Measurements from ENCODE around the gene SFTPB.

DNA sequence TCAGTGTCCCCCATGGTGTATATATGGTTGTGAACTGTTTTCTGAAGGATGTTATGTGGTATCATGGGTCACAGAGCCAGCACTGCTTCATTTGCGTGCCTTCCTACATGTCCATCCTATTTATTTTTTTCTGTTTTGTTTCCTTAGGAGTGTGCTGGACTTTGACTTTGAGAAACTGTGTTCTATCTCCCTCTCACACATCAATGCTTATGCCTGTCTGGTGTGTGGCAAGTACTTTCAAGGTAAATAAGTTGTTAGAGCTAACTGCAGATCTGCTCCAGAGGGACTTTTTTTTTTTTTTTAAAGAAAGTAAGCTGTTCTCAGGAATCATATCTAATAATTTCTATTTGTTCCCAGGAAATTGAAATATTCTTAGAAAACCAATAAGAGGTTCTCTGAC lies 46.7 kb downstream of the SFTPB start:
- TF ChIP-seq POLR2A (IDR thresholded peaks at IDR 0.05) = no peak
- TF ChIP-seq, protein P1, sequence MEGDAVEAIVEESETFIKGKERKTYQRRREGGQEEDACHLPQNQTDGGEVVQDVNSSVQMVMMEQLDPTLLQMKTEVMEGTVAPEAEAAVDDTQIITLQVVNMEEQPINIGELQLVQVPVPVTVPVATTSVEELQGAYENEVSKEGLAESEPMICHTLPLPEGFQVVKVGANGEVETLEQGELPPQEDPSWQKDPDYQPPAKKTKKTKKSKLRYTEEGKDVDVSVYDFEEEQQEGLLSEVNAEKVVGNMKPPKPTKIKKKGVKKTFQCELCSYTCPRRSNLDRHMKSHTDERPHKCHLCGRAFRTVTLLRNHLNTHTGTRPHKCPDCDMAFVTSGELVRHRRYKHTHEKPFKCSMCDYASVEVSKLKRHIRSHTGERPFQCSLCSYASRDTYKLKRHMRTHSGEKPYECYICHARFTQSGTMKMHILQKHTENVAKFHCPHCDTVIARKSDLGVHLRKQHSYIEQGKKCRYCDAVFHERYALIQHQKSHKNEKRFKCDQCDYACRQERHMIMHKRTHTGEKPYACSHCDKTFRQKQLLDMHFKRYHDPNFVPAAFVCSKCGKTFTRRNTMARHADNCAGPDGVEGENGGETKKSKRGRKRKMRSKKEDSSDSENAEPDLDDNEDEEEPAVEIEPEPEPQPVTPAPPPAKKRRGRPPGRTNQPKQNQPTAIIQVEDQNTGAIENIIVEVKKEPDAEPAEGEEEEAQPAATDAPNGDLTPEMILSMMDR (IDR thresholded peaks at IDR 0.05) = no peak
